Activated naive CD8-positive, alpha-beta T cell (primary cell): ENCODE measurements around the gene COL1A2.

Source experiments
- H3K27ac Mint-ChIP-seq: one replicate; pipeline ENCODE4 v1.8.0; 2021; ENCODE audit warnings: mixed read lengths
- H3K27me3 Mint-ChIP-seq: one replicate; pipeline ENCODE4 v1.8.0; 2021; ENCODE audit warnings: mixed read lengths
- H3K36me3 Mint-ChIP-seq: one replicate; pipeline ENCODE4 v1.8.0; 2021; ENCODE audit warnings: mixed read lengths
- H3K4me1 Mint-ChIP-seq: one replicate; pipeline ENCODE4 v1.8.0; 2021; ENCODE audit warnings: low read depth, mixed read lengths
- H3K4me3 Mint-ChIP-seq: one replicate; pipeline ENCODE4 v1.8.0; 2021; ENCODE audit warnings: mild to moderate bottlenecking, mixed read lengths
- H3K9me3 Mint-ChIP-seq: one replicate; pipeline ENCODE4 v1.8.0; 2021; ENCODE audit warnings: low read depth, mixed read lengths

The COL1A2 gene

GRCh38 chr7:94431619-94432280 is 37.1 kb downstream of the COL1A2 start:
- H3K27me3 Mint-ChIP-seq, result peaks cover 16% of the 10 kb centered on the region
- H3K27ac Mint-ChIP-seq, result no peak overlapping the region
- no peak overlapping the region for H3K4me3 Mint-ChIP-seq
- no peaks in the 10 kb centered on the region for H3K9me3 Mint-ChIP-seq
- no peaks in the 10 kb centered on the region for H3K36me3 Mint-ChIP-seq
- no peaks in the 10 kb centered on the region for H3K4me1 Mint-ChIP-seq

GRCh38 chr7:94432281-94432670 is 37.6 kb downstream of the COL1A2 start:
- H3K36me3 Mint-ChIP-seq, result no peaks in the 10 kb centered on the region
- no peaks in the 10 kb centered on the region for H3K4me1 Mint-ChIP-seq
- H3K4me3 Mint-ChIP-seq, result no peak overlapping the region
- peaks cover 16% of the 10 kb centered on the region for H3K27me3 Mint-ChIP-seq
- H3K9me3 Mint-ChIP-seq, result no peaks in the 10 kb centered on the region
- H3K27ac Mint-ChIP-seq, result no peak overlapping the region

- Mint-ChIP-seq H3K27me3 (peaks cover 17% of the 10 kb centered on the region), H3K36me3 (no peaks in the 10 kb centered on the region), H3K9me3 (no peaks in the 10 kb centered on the region), H3K4me1 (no peaks in the 10 kb centered on the region), H3K4me3 (no peak overlapping the region), H3K27ac (no peak overlapping the region)
Measured at GRCh38 chr7:94432817-94433216, 38.1 kb downstream of the COL1A2 start.

GRCh38 chr7:94433224-94433623 is 38.5 kb downstream of the COL1A2 start:
- Mint-ChIP-seq H3K9me3 (no peaks in the 10 kb centered on the region), H3K4me3 (no peak overlapping the region), H3K4me1 (no peaks in the 10 kb centered on the region), H3K27ac (no peak overlapping the region), H3K27me3 (peaks cover 20% of the 10 kb centered on the region), H3K36me3 (no peaks in the 10 kb centered on the region)

- H3K4me1 Mint-ChIP-seq, result no peaks in the 10 kb centered on the region
- no peaks in the 10 kb centered on the region for H3K9me3 Mint-ChIP-seq
- no peak overlapping the region for H3K4me3 Mint-ChIP-seq
- no peak overlapping the region for H3K27ac Mint-ChIP-seq
- peaks cover 21% of the 10 kb centered on the region for H3K27me3 Mint-ChIP-seq
- no peaks in the 10 kb centered on the region for H3K36me3 Mint-ChIP-seq
Measured at GRCh38 chr7:94434042-94434441, 39.3 kb downstream of the COL1A2 start.

GRCh38 chr7:94436018-94436604 is 41.4 kb downstream of the COL1A2 start:
- H3K36me3 Mint-ChIP-seq, result no peaks in the 10 kb centered on the region
- H3K9me3 Mint-ChIP-seq, result no peaks in the 10 kb centered on the region
- no peak overlapping the region for H3K4me3 Mint-ChIP-seq
- H3K4me1 Mint-ChIP-seq, result no peaks in the 10 kb centered on the region
- H3K27me3 Mint-ChIP-seq, result peaks cover 21% of the 10 kb centered on the region
- H3K27ac Mint-ChIP-seq, result no peak overlapping the region

GRCh38 chr7:94436700-94437099 is 42.0 kb downstream of the COL1A2 start:
- Mint-ChIP-seq H3K36me3 (no peaks in the 10 kb centered on the region), H3K27ac (no peak overlapping the region), H3K4me3 (no peak overlapping the region), H3K4me1 (no peaks in the 10 kb centered on the region), H3K27me3 (peaks cover 21% of the 10 kb centered on the region), H3K9me3 (no peaks in the 10 kb centered on the region)

GRCh38 chr7:94439893-94440381 is 45.2 kb downstream of the COL1A2 start:
- Mint-ChIP-seq H3K27me3 (peaks cover 23% of the 10 kb centered on the region), H3K27ac (no peak overlapping the region), H3K36me3 (no peaks in the 10 kb centered on the region), H3K4me3 (no peak overlapping the region), H3K9me3 (no peaks in the 10 kb centered on the region), H3K4me1 (no peaks in the 10 kb centered on the region)

- Mint-ChIP-seq H3K36me3 (no peaks in the 10 kb centered on the region), H3K27ac (no peak overlapping the region), H3K9me3 (no peaks in the 10 kb centered on the region), H3K4me1 (no peaks in the 10 kb centered on the region), H3K27me3 (peaks cover 23% of the 10 kb centered on the region), H3K4me3 (no peak overlapping the region)
Measured at GRCh38 chr7:94440451-94441039, 45.9 kb downstream of the COL1A2 start.

GRCh38 chr7:94441138-94441537 is 46.4 kb downstream of the COL1A2 start:
- no peaks in the 10 kb centered on the region for H3K36me3 Mint-ChIP-seq
- no peak overlapping the region for H3K27ac Mint-ChIP-seq
- H3K4me1 Mint-ChIP-seq, result no peaks in the 10 kb centered on the region
- no peak overlapping the region for H3K4me3 Mint-ChIP-seq
- H3K27me3 Mint-ChIP-seq, result peaks cover 20% of the 10 kb centered on the region
- H3K9me3 Mint-ChIP-seq, result no peaks in the 10 kb centered on the region

- no peaks in the 10 kb centered on the region for H3K36me3 Mint-ChIP-seq
- H3K4me3 Mint-ChIP-seq, result no peak overlapping the region
- H3K9me3 Mint-ChIP-seq, result no peaks in the 10 kb centered on the region
- peaks cover 14% of the 10 kb centered on the region for H3K27me3 Mint-ChIP-seq
- H3K27ac Mint-ChIP-seq, result no peak overlapping the region
- H3K4me1 Mint-ChIP-seq, result no peaks in the 10 kb centered on the region
Measured at GRCh38 chr7:94442639-94443038, 47.9 kb downstream of the COL1A2 start.

- H3K4me3 Mint-ChIP-seq, result no peak overlapping the region
- no peaks in the 10 kb centered on the region for H3K4me1 Mint-ChIP-seq
- H3K27ac Mint-ChIP-seq, result no peak overlapping the region
- H3K9me3 Mint-ChIP-seq, result no peaks in the 10 kb centered on the region
- H3K36me3 Mint-ChIP-seq, result no peaks in the 10 kb centered on the region
- peaks cover 7% of the 10 kb centered on the region for H3K27me3 Mint-ChIP-seq
Measured at GRCh38 chr7:94444813-94445212, 50.1 kb downstream of the COL1A2 start.

- Mint-ChIP-seq H3K27me3 (peaks cover 7% of the 10 kb centered on the region), H3K4me3 (no peak overlapping the region), H3K9me3 (no peaks in the 10 kb centered on the region), H3K4me1 (no peaks in the 10 kb centered on the region), H3K36me3 (no peaks in the 10 kb centered on the region), H3K27ac (no peak overlapping the region)
Measured at GRCh38 chr7:94445696-94446194, 51.0 kb downstream of the COL1A2 start.

- peaks cover 7% of the 10 kb centered on the region for H3K27me3 Mint-ChIP-seq
- no peak overlapping the region for H3K27ac Mint-ChIP-seq
- H3K9me3 Mint-ChIP-seq, result no peaks in the 10 kb centered on the region
- no peaks in the 10 kb centered on the region for H3K36me3 Mint-ChIP-seq
- H3K4me1 Mint-ChIP-seq, result no peaks in the 10 kb centered on the region
- H3K4me3 Mint-ChIP-seq, result no peak overlapping the region
Measured at GRCh38 chr7:94446308-94446707, 51.6 kb downstream of the COL1A2 start.

- peaks cover 12% of the 10 kb centered on the region for H3K27me3 Mint-ChIP-seq
- no peaks in the 10 kb centered on the region for H3K4me1 Mint-ChIP-seq
- H3K27ac Mint-ChIP-seq, result no peak overlapping the region
- no peaks in the 10 kb centered on the region for H3K36me3 Mint-ChIP-seq
- no peaks in the 10 kb centered on the region for H3K9me3 Mint-ChIP-seq
- H3K4me3 Mint-ChIP-seq, result no peak overlapping the region
Measured at GRCh38 chr7:94449151-94449725, 54.5 kb downstream of the COL1A2 start.
